Measurements from ENCODE around the gene CPA3.

CPA3 gene

GRCh38 chr3:148914936-148915690 lies 50.0 kb downstream of the CPA3 start:
- Histone ChIP-seq H3K27me3 (ENCODE audit: insufficient read depth, low read length, poor library complexity) (peaks cover 11% of the 10 kb centered on the region), H3K4me3 (ENCODE audit: low read depth in 1 of 2, low read length in 2 of 2) (no peak overlapping the region), H3K9ac (ENCODE audit: low read depth, low read length) (no peak overlapping the region), H3K4me1 (ENCODE audit: insufficient read depth, low read length) (no peaks in the 10 kb centered on the region), H3K79me2 (ENCODE audit: insufficient read depth, low read length) (no peaks in the 10 kb centered on the region), H3K9me3 (ENCODE audit: insufficient read depth, low read length, severe bottlenecking) (no peaks in the 10 kb centered on the region), H3K4me2 (ENCODE audit: insufficient read depth, low read length) (no peak overlapping the region), H2AFZ (ENCODE audit: low read depth, low read length) (no peak overlapping the region), H3K27ac (ENCODE audit: low read length) (no peak overlapping the region), H3K36me3 (ENCODE audit: insufficient read depth, low read length) (no peaks in the 10 kb centered on the region), H4K20me1 (ENCODE audit: insufficient read depth, low read length) (no peaks in the 10 kb centered on the region)
- ATAC-seq (ENCODE audit: insufficient read depth, low read depth) (no peak), DNase-seq (no peak)
- TF ChIP-seq EZH2 (IDR thresholded peaks at IDR 0.05; ENCODE audit: borderline replicate concordance, low read depth, low read length, severe bottlenecking) (no peak), CTCF (IDR thresholded peaks at IDR 0.05; ENCODE audit: borderline replicate concordance, extremely low read depth, low read length, poor library complexity, severe bottlenecking) (no peak)

- ATAC-seq (ENCODE audit: insufficient read depth, low read depth), result no peak
- Histone ChIP-seq H3K4me2 (ENCODE audit: insufficient read depth, low read length) (no peak overlapping the region), H4K20me1 (ENCODE audit: insufficient read depth, low read length) (no peaks in the 10 kb centered on the region), H3K27ac (ENCODE audit: low read length) (no peak overlapping the region), H3K79me2 (ENCODE audit: insufficient read depth, low read length) (no peaks in the 10 kb centered on the region), H3K4me3 (ENCODE audit: low read depth in 1 of 2, low read length in 2 of 2) (no peak overlapping the region), H3K27me3 (ENCODE audit: insufficient read depth, low read length, poor library complexity) (peaks cover 11% of the 10 kb centered on the region), H3K36me3 (ENCODE audit: insufficient read depth, low read length) (no peaks in the 10 kb centered on the region), H3K4me1 (ENCODE audit: insufficient read depth, low read length) (no peaks in the 10 kb centered on the region), H2AFZ (ENCODE audit: low read depth, low read length) (no peak overlapping the region), H3K9me3 (ENCODE audit: insufficient read depth, low read length, severe bottlenecking) (no peaks in the 10 kb centered on the region), H3K9ac (ENCODE audit: low read depth, low read length) (no peak overlapping the region)
- TF ChIP-seq CTCF (IDR thresholded peaks at IDR 0.05; ENCODE audit: borderline replicate concordance, extremely low read depth, low read length, poor library complexity, severe bottlenecking) (no peak), EZH2 (IDR thresholded peaks at IDR 0.05; ENCODE audit: borderline replicate concordance, low read depth, low read length, severe bottlenecking) (no peak)
- no peak for DNase-seq
Observed at GRCh38 chr3:148916132-148916531, 51.0 kb downstream of the CPA3 start.

GRCh38 chr3:148922467-148922866 lies 57.4 kb downstream of the CPA3 start:
- Histone ChIP-seq H3K4me3 (ENCODE audit: low read depth in 1 of 2, low read length in 2 of 2) (no peak overlapping the region), H3K4me1 (ENCODE audit: insufficient read depth, low read length) (no peaks in the 10 kb centered on the region), H3K9me3 (ENCODE audit: insufficient read depth, low read length, severe bottlenecking) (no peaks in the 10 kb centered on the region), H3K27me3 (ENCODE audit: insufficient read depth, low read length, poor library complexity) (peaks cover 3% of the 10 kb centered on the region), H2AFZ (ENCODE audit: low read depth, low read length) (no peak overlapping the region), H3K79me2 (ENCODE audit: insufficient read depth, low read length) (no peaks in the 10 kb centered on the region), H3K9ac (ENCODE audit: low read depth, low read length) (no peak overlapping the region), H3K4me2 (ENCODE audit: insufficient read depth, low read length) (no peak overlapping the region), H3K36me3 (ENCODE audit: insufficient read depth, low read length) (no peaks in the 10 kb centered on the region), H3K27ac (ENCODE audit: low read length) (no peak overlapping the region), H4K20me1 (ENCODE audit: insufficient read depth, low read length) (no peaks in the 10 kb centered on the region)
- ATAC-seq (ENCODE audit: insufficient read depth, low read depth), result no peak
- TF ChIP-seq EZH2 (IDR thresholded peaks at IDR 0.05; ENCODE audit: borderline replicate concordance, low read depth, low read length, severe bottlenecking) (no peak), CTCF (IDR thresholded peaks at IDR 0.05; ENCODE audit: borderline replicate concordance, extremely low read depth, low read length, poor library complexity, severe bottlenecking) (no peak)
- no peak for DNase-seq
